Panc1 (cell line): Measurements from ENCODE around the gene RAP1GAP2.

Experiments
- POLR2AphosphoS5 ChIP-seq: IDR thresholded peaks from 2 replicates; pipeline ENCODE4 v1.6.1; 2012; ENCODE audit warnings: mild to moderate bottlenecking, low read depth, low read length, moderate library complexity
- TF ChIP-seq, protein P1 (sequence below): fragments of 450-650 bp; IDR thresholded peaks from 2 replicates; pipeline ENCODE4 v1.5.1; 2017; ENCODE audit warnings: mild to moderate bottlenecking

GRCh38 chr17:3004150-3004801 is 208.0 kb downstream of the RAP1GAP2 start:
- TF ChIP-seq, protein P1, sequence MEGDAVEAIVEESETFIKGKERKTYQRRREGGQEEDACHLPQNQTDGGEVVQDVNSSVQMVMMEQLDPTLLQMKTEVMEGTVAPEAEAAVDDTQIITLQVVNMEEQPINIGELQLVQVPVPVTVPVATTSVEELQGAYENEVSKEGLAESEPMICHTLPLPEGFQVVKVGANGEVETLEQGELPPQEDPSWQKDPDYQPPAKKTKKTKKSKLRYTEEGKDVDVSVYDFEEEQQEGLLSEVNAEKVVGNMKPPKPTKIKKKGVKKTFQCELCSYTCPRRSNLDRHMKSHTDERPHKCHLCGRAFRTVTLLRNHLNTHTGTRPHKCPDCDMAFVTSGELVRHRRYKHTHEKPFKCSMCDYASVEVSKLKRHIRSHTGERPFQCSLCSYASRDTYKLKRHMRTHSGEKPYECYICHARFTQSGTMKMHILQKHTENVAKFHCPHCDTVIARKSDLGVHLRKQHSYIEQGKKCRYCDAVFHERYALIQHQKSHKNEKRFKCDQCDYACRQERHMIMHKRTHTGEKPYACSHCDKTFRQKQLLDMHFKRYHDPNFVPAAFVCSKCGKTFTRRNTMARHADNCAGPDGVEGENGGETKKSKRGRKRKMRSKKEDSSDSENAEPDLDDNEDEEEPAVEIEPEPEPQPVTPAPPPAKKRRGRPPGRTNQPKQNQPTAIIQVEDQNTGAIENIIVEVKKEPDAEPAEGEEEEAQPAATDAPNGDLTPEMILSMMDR: no peak
- TF ChIP-seq POLR2AphosphoS5: no peak
